Cardiac septum (tissue), 1 donor: ENCODE data around the gene ADAM8. TPM values are rescaled to one million over a fixed set of nuclear protein-coding genes. Genes with fewer than 3 reads are reported as not detected.
"Not testable (repeated sequence)": the region's sequence is repeated elsewhere in the genome, so short reads cannot be mapped to it uniquely, and the experiment has no call there.

Experiments
- DNase-seq: peaks from one replicate; pipeline ENCODE4 v3.0.0-alpha.2; 2020; ENCODE audit warnings: low spot score
- intact Hi-C: fragments of 100-400 bp; cut with DNase I; formaldehyde crosslinking; loops from one replicate; pipeline ENCODE4 v1.14.0; 2022
- total RNA-seq: library from RNA; stranded (reverse); fragmentation: NEBNext Ultra II Directional; extraction: Animal tissue kit (Norgen Biotek cat#: 25700); gene quantifications from one replicate; pipeline ENCODE4 v1.2.1, GENCODE V29; 2021
- donor health status: DM: no; HTN: no; CAD: no.

Gene ADAM8
- total RNA-seq, 1 donor from 2014 or later, result 4.3 TPM

DNA sequence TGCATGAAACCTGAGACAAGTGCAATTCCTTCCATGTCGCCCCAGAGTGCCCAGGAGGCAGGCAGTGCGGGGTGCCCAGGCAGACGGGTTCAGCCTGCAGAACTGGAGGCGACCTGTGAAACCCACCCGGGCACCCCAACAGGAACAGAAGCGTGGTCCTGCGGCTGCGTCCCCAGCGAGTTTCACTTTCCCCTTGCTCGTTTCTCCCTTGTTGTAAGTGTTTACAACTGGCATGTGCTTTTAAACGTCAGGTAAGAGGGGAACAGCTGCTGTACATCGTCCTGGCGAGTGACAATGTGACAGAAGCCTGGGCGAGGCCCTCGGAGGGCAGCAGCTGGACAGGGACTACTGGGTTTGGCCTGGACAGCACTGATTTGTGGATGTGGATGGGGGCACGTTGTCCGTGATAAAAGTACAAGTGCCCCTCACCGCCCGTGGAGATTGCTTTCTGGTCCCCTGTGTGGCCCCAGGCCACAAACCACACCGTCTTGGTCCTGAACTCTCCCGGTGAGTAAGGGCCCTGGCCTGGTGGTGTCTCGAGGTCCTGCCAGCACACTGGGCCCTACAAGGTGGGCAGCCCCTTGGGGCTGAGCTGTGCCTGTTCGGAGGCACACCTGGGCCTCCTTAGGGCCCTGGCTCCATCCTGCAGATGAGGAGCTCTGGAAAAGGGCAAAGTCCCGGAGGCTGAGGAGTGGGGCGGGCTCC lies 35.0 kb downstream of the ADAM8 start:
- intact Hi-C loops, result no loop called here
- DNase-seq, result no peak

DNA sequence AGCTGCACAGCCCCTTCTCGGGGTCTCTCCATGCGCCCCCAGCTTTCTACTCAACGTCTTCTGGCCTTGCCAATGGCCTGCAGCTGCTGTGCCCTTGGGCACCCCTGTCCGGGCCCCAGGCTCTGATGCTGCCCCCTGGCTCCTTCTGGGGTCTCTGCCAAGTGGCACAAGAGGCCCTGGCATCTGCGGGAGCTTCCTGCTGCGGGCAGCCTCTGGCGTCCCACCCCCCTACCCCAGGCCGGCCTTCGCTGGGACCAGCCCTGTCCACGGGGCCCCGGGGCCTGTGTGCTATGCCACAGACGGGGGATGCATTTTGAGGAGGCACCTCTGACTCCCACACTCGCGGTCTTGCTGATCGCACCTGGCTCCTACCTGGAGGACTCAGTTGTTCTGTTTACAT lies 36.7 kb downstream of the ADAM8 start:
- intact Hi-C loops, result no loop called here
- DNase-seq, result no peak

DNA sequence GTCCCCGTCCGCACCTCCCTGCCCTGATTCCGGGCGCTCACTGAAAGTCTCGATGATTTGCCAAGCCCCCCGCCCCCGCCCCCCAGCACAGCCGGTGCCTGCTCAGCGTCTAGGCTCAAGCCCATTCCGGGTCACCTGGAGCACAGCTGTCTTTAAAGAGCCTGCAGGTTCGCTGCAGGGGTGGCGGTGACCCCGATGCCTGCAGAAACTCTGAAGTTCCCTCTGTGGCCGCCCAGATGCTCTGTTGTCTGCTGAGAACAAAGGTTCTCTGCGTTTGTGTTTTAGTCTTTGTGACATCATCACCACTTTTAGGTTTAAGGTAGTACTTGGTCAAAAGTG lies 38.2 kb downstream of the ADAM8 start:
- intact Hi-C loops, result no loop called here
- DNase-seq, result no peak

- DNase-seq, result no peak
- intact Hi-C loops, result no loop called here
These were observed 38.8 kb downstream of the ADAM8 start, which contains the start of gene VENTX for GRCh38 chr10:133237588-133238465. TSS of gene VENTX (plus strand) at chr10:133237855. CDS start at chr10:133237915, 60 bp downstream.

GRCh38 chr10:133237241-133237587 lies 39.5 kb downstream of the ADAM8 start:
- no peak for DNase-seq
- intact Hi-C loops, result no loop called here

DNA sequence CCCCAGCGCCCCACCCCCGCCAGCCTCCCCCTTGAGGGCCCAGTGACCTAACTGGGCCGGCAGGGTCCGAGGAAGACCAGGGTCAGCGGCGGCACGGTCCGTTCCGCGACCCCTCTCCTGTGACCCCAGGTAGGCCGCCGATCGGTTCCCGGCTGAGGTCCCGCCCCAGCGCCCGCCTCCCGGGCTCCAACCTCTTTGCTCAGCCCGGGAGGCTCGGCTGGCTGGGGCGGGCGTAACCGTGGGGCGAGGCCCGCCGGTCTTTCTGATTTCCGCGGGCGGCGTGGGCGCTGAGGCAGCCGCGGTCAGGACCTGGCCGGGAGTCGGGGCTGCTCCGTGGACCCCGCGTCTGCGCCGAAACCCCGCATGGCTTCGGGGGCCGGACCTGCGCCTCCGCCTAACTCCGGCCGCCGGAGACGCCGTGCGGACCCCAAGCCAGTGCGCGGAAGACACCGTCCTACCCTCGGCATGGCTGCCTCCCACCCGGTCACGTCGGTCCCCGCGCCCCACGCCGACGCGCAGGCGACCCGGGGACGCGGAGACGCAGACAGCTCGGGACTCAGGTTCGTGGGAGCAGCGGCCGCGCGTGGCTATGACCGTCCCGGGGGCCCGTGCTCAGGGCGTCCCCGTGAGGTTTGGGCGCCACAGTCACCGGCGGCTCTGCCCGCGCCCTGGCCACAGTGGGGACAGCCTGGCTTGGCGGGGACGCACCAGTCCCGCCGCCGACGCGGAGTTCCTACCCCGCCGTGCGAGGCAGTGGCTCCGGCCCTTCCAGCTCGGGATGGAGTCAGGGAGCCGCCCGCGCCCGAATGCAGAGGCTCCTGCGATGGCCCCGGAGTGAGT lies 40.0 kb downstream of the ADAM8 start:
- DNase-seq, result no peak
- intact Hi-C loops, result no loop called here

GRCh38 chr10:133235932-133236331 lies 40.7 kb downstream of the ADAM8 start:
- intact Hi-C loops, result no loop called here
- DNase-seq, result no peak

GRCh38 chr10:133235265-133235855 lies 41.3 kb downstream of the ADAM8 start:
- DNase-seq, result no peak
- intact Hi-C loops, result no loop called here

- DNase-seq, intact Hi-C loops: not testable (repeated sequence)
These were observed 41.9 kb downstream of the ADAM8 start for GRCh38 chr10:133234796-133235195.

DNA sequence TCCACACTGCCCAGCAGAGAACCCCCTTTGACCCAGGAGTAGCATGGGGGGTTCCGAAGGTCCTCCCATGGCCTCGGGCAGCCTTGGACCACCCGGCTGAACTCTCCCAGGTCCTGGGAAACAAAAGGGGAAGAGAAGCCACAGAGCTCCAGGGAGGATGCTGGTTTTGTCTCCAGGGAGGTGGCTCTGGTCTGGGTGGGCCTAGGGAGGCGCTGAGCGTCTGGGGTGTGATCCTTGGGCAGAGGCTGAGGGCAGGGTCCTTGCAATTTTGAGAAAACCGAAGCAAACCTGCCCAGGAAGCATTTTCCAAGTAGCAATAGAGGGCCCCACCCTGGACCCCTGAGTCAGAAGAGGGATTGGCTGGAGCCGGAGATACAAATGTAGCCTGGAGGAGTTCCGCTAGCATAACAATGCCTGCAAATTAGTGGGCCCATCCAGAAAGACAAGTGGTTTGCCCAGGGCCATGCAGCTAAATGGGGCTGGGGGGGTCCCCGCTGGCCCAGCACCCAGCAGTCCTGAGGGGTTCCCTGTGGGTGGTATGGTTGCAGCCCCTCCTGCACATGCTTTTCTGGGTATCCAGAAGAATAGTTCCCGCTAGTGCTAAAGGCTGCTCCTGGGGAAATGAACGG lies 44.6 kb downstream of the ADAM8 start:
- DNase-seq, result no peak
- intact Hi-C loops, result no loop called here

DNA sequence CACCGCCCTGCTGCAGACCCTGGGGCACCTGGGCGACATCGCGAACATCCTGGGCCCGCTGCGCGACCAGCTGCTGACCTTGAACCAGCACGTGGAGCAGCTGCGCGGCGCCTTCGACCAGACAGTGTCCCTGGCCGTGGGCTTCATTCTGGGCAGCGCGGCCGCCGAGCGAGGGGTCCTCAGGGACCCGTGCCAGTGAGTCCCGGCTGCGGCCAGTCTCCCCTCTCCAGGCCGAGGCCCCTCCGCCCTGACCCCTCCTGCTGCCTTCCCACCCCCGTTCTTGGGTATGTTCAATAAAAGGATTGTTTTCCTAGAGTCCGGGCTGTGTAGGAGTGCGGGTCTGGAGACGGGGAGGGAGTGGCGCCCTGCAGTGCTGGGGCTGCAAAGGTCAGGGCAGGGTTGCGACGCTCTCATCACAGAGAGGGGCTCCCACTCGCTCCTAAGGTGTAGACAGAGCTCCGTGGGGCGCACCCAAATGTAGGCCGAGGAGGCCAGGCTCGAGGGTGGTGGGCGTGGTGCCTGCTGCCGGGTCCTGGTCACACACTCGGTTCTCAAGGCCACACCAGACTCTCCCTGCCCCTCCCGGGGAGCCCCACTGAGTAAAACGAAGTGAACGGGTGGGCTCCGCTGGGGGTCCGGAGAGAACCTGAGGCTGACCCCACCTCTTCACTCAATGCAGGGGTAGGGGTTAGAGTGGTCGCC lies 45.3 kb downstream of the ADAM8 start:
- intact Hi-C loops, result no loop called here
- DNase-seq, result no peak

DNA sequence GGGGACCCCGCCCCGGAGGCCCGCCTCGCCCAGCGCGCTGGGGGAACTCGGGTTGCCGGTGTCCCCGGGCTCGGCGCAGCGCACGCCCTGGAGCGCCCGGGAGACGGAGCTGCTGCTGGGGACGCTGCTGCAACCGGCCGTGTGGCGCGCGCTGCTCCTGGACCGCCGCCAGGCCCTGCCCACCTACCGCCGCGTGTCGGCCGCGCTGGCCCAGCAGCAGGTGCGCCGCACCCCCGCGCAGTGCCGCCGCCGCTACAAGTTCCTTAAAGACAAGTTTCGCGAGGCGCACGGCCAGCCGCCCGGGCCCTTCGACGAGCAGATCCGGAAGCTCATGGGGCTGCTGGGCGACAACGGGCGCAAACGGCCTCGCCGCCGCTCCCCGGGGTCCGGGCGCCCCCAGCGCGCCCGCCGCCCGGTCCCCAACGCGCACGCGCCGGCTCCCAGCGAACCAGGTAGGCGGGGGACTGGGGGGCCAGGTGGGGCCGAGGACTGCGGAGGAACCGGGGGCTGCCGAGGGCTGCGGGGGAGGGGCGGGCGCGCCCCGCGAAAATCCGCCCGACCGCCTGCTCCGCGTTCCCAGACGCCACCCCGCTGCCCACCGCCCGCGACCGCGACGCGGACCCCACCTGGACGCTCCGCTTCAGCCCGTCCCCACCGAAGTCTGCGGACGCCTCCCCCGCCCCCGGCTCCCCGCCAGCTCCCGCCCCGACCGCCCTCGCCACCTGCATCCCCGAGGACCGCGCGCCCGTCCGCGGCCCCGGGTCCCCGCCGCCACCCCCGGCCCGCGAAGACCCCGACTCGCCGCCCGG lies 46.1 kb downstream of the ADAM8 start:
- DNase-seq, result no peak
- intact Hi-C loops, result no loop called here

GRCh38 chr10:133230044-133230361 lies 46.7 kb downstream of the ADAM8 start, which contains the start of gene UTF1:
TSS of gene UTF1 (plus strand) at chr10:133230217. CDS start at chr10:133230289, 72 bp downstream.
- DNase-seq, result no peak

DNA sequence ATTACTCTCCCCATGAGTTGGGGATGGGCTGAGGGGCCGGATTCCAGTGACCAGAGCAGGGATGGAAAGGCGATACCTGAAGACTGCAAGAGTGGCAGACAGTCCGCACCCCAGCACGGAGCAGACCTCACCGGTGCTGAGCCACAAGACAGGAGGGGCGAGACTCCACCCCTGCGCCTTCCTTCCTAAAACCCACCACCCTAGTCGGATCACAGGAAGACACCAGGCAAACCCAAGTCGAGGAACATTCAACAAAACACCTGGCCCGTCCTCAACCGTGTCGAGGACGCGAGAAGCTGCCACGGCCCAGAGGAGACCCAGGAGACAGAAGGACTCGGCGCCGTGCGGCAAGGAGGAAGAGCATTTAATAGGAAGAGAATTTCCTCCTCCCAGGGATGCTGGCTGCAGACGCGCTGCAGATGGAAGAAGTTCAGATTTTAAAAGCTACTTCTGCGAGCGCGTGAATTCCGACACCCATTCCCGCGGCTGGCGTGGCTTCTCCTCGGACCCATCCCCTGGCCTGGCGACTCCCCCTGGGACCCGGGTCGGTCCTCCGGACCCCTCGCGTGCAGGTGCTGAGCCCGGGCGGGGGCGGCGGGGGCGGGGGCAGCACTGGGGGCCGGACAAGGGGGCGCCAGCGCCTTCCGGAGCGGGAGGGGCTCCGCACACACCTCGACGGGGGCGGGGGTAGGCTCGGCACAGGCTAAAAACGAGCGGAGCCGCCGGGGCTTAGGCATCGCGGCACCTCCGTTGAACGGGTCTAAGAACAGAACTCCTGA lies 47.2 kb downstream of the ADAM8 start:
- intact Hi-C loops, result no loop called here
- DNase-seq, result no peak

More at GRCh38 chr10:133230044-133230361, 46.7 kb downstream of the ADAM8 start, which contains the start of gene UTF1:
- intact Hi-C loops, result no loop called here

GRCh38 chr10:133227256-133227655 lies 49.4 kb downstream of the ADAM8 start:
- no peak for DNase-seq
- intact Hi-C loops, result no loop called here

DNA sequence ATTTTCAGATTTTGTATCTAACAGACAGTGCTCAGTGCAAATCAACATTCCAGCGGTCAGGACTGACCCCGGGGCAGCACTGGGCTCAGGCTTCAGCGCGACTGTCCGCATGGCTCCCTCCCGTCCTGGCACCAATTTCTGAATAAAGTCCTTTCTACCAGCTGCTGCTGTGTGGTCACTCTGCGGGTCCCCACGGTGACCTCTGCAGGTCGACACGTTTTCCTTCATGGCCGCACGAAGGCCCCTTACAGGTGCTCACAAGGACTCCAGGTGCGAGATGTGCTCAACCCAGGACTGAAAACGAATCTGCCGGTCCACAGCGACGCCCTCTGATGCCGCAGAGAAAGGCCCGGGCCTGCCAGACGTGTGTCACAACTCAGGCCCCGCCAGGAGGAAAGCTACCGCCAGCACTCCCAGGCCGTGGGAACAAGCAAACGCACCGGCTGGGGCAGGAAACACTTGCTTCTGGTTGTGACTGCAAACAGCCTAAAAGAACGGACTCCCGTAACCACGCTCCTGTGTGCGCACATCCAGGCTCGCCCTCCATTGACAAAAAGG lies 50.3 kb downstream of the ADAM8 start:
- DNase-seq, result no peak
- intact Hi-C loops, result no loop called here

DNA sequence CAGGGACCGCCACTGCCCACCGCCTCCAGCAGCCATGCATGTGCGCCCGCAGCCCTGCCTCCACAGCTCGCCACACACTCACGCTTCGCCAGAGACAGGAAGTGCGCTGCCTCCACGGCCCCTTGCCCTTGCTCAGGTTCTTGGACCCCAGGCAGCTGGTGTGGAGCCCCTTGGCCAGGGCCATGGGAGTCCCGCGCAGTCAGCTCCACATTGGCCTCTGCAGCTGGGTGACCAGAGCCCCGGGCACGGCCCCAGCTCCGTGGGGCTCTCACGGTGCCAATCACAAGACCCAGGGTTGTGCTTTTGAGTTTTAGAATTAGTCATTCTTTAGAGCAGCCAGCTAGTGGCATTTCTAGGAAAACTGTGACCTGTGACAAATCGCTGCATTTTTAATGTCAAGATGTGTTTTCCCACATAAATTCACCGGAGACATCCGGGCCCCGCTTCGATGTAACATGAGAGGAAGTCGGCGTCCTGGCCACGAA lies 50.9 kb downstream of the ADAM8 start:
- intact Hi-C loops, result no loop called here
- DNase-seq, result no peak
